Loucy (cell line): Measurements from ENCODE around the gene ACAD10.

Experiments used
- H2AFZ ChIP-seq: fragments of 200-600 bp; sonication (generic); 2 replicates; pipeline ENCODE4 v1.6.0; 2016; ENCODE audit warnings: antibody characterized with exemption, mild to moderate bottlenecking, low read length, moderate library complexity
- H3F3A ChIP-seq: fragments of 200-600 bp; 2 replicates; pipeline ENCODE4 v1.6.0; 2016; ENCODE audit warnings: antibody characterized with exemption, low read depth, mild to moderate bottlenecking
- H3K27me3 ChIP-seq: fragments of 200-600 bp; sonication (generic); 2 replicates; pipeline ENCODE4 v1.6.1; 2014; ENCODE audit warnings: low read length, mild to moderate bottlenecking; ENCODE audit not compliant: insufficient read depth, poor library complexity, severe bottlenecking
- H3K36me3 ChIP-seq: fragments of 200-600 bp; sonication (generic); 2 replicates; pipeline ENCODE4 v1.6.1; 2016; ENCODE audit warnings: low read length; ENCODE audit not compliant: insufficient read depth
- H3K4me1 ChIP-seq: fragments of 200-600 bp; sonication (generic); 2 replicates; pipeline ENCODE4 v1.5.1; 2014; ENCODE audit warnings: low read length, mild to moderate bottlenecking; ENCODE audit not compliant: insufficient read depth, poor library complexity, severe bottlenecking
- H3K4me2 ChIP-seq: fragments of 200-600 bp; sonication (generic); 2 replicates; pipeline ENCODE4 v1.6.0; 2014; ENCODE audit warnings: antibody characterized with exemption, low read length, low read depth, mild to moderate bottlenecking; ENCODE audit not compliant: poor library complexity, severe bottlenecking
- H3K4me3 ChIP-seq: fragments of 200-600 bp; sonication (generic); 2 replicates; pipeline ENCODE4 v1.5.1; 2014; ENCODE audit warnings: low read length, mild to moderate bottlenecking, mixed read lengths; ENCODE audit not compliant: poor library complexity, severe bottlenecking
- H3K79me2 ChIP-seq: fragments of 200-600 bp; sonication (generic); 2 replicates; pipeline ENCODE4 v1.6.1; 2014; ENCODE audit warnings: low read length; ENCODE audit not compliant: insufficient read depth
- H3K9ac ChIP-seq: fragments of 200-600 bp; sonication (generic); 2 replicates; pipeline ENCODE4 v1.6.0; 2014; ENCODE audit warnings: mild to moderate bottlenecking, low read depth, low read length, moderate library complexity; ENCODE audit not compliant: poor library complexity, severe bottlenecking
- H3K9me2 ChIP-seq: fragments of 200-600 bp; sonication (generic); replicated peaks from 2 replicates; pipeline ENCODE4 v1.6.1; 2016; ENCODE audit warnings: low read depth, low read length, mixed read lengths
- H3K9me3 ChIP-seq: fragments of 200-600 bp; sonication (generic); 2 replicates; pipeline ENCODE4 v1.6.1; 2014; ENCODE audit warnings: mild to moderate bottlenecking, antibody characterized with exemption, low read length, low read depth; ENCODE audit not compliant: insufficient read depth
- H4K20me1 ChIP-seq: fragments of 200-600 bp; sonication (generic); 2 replicates; pipeline ENCODE4 v1.6.0; 2014; ENCODE audit warnings: antibody characterized with exemption, low read length, mild to moderate bottlenecking; ENCODE audit not compliant: insufficient read depth, poor library complexity, severe bottlenecking
- CTCF ChIP-seq: fragments of 200-600 bp; sonication (generic); conservative IDR thresholded peaks from 2 replicates; pipeline ENCODE4 v1.5.1; 2014; ENCODE audit warnings: mild to moderate bottlenecking, antibody characterized with exemption, low read length
- EZH2phosphoT487 ChIP-seq: fragments of 200-600 bp; IDR thresholded peaks from 2 replicates; pipeline ENCODE4 v1.6.1; 2018; ENCODE audit warnings: antibody characterized with exemption, mild to moderate bottlenecking, moderate library complexity, borderline replicate concordance

Gene ACAD10

GRCh38 chr12:111758120-111758561, 72.3 kb downstream of the ACAD10 start:
- no peaks in the 10 kb centered on the region for H3K79me2 ChIP-seq
- no peaks in the 10 kb centered on the region for H3K9me2 ChIP-seq
- H3K9me3 ChIP-seq: no peaks in the 10 kb centered on the region
- H3K9ac ChIP-seq: peak overlapping the region; percentile 57
- H3K4me1 ChIP-seq: peaks cover 27% of the 10 kb centered on the region
- no peaks in the 10 kb centered on the region for H3K36me3 ChIP-seq
- TF ChIP-seq CTCF (no peak), EZH2phosphoT487 (no peak)
- H2AFZ ChIP-seq: 0 out of 2 replicates have a peak overlapping the region, but pooled peaks have one; percentile 11
- H3F3A ChIP-seq: no peaks in the 10 kb centered on the region
- no peaks in the 10 kb centered on the region for H3K27me3 ChIP-seq
- peak overlapping the region; percentile 0 for H3K4me3 ChIP-seq
- peak overlapping the region; percentile 61 for H3K4me2 ChIP-seq
- no peaks in the 10 kb centered on the region for H4K20me1 ChIP-seq

GRCh38 chr12:111759271-111759670, 73.4 kb downstream of the ACAD10 start:
- H3K9me2 ChIP-seq: no peaks in the 10 kb centered on the region
- no peaks in the 10 kb centered on the region for H4K20me1 ChIP-seq
- no peaks in the 10 kb centered on the region for H3K79me2 ChIP-seq
- H2AFZ ChIP-seq: no peak overlapping the region
- peaks cover 31% of the 10 kb centered on the region for H3K4me1 ChIP-seq
- H3K36me3 ChIP-seq: no peaks in the 10 kb centered on the region
- H3K9me3 ChIP-seq: no peaks in the 10 kb centered on the region
- H3K4me3 ChIP-seq: no peak overlapping the region
- TF ChIP-seq CTCF (no peak), EZH2phosphoT487 (no peak)
- H3F3A ChIP-seq: 0 out of 2 replicates have a peak, but pooled peaks cover 1% of the 10 kb centered on the region
- H3K27me3 ChIP-seq: no peaks in the 10 kb centered on the region
- no peak overlapping the region for H3K4me2 ChIP-seq
- no peak overlapping the region for H3K9ac ChIP-seq

GRCh38 chr12:111759991-111760390, 74.1 kb downstream of the ACAD10 start:
- peaks cover 34% of the 10 kb centered on the region for H3K4me1 ChIP-seq
- H4K20me1 ChIP-seq: no peaks in the 10 kb centered on the region
- H3K27me3 ChIP-seq: no peaks in the 10 kb centered on the region
- H3K9me2 ChIP-seq: no peaks in the 10 kb centered on the region
- H2AFZ ChIP-seq: no peak overlapping the region
- H3K9me3 ChIP-seq: no peaks in the 10 kb centered on the region
- H3K4me2 ChIP-seq: no peak overlapping the region
- no peak overlapping the region for H3K4me3 ChIP-seq
- H3K9ac ChIP-seq: no peak overlapping the region
- no peaks in the 10 kb centered on the region for H3K79me2 ChIP-seq
- no peaks in the 10 kb centered on the region for H3K36me3 ChIP-seq
- H3F3A ChIP-seq: 0 out of 2 replicates have a peak, but pooled peaks cover 4% of the 10 kb centered on the region
- TF ChIP-seq CTCF (no peak), EZH2phosphoT487 (no peak)
